IPS DF 19.7 (cell line): ENCODE measurements around the gene ZRSR2.

ENCODE experiments used
- DNase-seq: peaks from one replicate; pipeline ENCODE4 v3.0.0-alpha.2; 2013; ENCODE audit warnings: low read depth, low spot score

Gene ZRSR2

GRCh38 chrX:15853586-15854079 is 63.3 kb downstream of the ZRSR2 start:
- no peak for DNase-seq

DNA sequence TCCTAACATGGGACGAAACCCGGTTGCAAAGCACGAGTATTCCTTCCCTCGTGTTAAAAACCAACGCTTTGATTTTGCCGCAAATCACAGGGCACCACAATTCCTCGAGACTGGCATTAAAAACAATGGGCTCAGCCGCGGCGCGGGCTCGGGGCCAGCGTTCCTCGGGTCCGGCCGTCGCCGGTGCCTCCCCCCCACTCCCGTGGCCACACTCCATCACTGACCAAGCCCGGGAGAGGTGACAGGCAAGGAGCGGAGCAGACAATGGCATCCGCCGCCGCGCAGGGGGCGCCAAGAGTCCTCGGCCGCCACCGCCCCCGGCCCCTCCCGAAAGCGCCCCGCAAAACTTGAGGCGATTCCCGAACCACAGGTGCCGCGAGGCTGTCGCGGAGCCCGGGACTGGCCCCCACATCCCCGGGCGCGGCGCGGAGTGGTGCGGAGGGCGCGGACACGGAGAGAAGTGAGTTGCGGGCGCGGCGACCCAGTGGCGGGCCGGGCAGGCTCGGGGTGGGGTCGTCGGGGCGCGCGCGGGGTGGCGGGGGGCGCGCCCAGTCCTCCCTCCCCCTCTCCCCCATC is 63.9 kb downstream of the ZRSR2 start:
- DNase-seq, result no peak

DNA sequence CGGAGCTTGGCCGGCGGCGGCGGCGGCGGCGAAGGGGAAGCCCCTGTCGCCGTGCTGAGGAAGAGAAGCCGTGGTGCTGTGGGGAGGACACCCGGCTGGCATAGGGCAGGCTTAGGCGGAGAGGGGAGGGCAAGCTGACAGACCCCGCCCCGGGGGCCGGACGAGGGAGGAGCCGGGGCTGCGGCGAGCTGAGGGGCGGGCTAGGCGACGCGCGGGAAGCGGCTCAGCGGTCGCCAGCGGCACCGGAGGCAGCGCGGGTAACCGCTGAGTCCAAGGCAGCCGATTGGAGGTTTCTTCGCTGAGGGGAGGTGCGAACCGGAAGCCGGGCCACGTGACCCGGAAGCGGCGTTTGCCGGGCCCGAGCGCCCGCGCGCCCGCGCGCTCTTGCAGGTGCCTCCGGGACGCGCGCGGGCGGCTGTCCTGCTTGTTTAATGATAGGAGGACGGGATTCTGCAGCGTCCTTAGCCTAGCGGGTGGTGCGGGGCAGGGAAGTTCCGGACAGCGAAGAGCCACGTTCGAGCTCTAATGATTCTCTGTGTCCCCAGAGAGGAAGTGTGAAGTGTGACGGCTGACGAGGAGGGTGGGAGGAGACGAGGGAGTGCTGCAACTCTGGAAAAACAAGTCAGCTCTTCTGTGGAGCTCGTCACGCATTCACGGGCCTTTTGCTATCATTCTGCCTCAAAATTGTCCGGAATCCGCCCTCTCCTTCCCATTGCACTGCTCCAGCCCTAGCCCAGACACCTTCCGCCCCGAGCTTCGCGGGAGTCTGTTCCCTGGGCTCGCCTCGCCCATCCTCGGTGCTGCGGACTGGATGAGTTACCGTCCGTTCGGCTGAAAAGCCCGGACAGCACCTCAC is 64.7 kb downstream of the ZRSR2 start, which contains the start of gene AP1S2:
TSS of gene AP1S2 (minus strand) at position 102 of the 856 bp plus-strand sequence. CDS start 2,289 bp downstream, outside the sequence.
- DNase-seq, result no peak

DNA sequence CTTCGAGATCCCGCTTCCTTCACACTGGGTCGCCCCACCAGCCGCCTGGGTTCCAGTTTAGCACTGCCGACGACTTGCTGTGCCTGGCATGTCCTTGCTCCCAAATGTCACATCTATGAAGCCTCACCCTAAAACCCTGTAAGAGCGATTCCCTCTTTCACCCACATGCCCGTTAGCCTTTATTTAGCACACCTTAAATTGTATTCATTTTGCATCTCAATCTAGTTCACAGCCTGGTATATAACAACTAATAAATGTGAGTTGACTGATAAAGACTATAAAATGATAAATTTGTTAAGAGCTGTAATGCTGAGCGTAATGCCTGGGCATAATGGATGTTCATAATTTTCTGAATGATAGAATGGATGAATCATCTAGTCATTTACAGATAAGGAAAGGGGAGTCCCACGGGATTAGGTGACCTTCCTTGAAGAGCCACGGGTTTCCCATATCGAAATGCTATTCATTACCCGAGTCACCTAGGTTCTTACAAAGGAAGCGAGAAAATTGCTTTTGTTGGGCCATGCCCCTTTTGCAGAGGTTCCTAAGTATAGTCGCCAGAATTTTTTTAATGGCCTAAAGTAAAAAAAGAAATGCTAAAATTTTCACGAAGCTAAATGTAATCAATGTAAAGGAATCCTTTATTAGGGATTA is 65.4 kb downstream of the ZRSR2 start:
- DNase-seq, result no peak

- DNase-seq, result no peak
Measured at GRCh38 chrX:15856222-15856587, 65.9 kb downstream of the ZRSR2 start.

DNA sequence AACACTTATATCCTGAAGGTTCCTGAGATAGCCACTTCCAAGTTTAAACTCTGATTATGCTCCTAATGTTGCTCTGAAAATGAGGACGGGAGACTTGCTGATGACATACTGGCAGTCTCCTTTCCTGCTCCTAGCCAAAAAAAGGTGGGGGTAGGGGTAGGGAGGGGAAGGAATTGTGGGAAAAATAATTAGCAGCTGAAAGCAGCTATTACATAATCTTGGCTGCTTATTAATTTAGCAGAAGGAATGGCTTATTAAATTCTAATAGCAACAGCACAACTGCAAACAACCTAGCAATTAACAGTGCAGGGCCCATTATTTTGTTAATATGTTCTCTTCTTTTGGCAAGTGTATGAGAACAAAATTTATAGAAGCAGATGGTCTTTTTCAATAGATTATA is 66.4 kb downstream of the ZRSR2 start:
- DNase-seq, result no peak

DNA sequence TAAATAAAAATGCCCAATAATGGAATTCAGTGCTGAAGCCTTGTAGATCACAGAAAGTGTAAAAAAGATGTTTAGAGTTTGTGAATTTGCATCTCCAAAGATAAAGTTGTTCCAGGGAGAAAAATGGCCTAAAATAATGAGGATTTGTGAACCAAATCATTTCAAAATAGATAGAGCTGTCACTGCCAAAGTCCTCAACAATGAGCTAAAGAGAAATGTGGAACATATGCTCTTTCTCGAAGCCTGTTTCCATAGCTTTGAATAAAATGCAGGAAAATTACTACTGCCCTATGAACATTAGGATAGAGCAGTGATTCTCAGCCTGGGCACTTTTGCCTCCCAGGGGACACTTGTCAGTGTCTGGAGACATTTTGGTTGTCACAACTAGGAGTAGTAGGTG is 67.8 kb downstream of the ZRSR2 start:
- DNase-seq, result no peak

DNA sequence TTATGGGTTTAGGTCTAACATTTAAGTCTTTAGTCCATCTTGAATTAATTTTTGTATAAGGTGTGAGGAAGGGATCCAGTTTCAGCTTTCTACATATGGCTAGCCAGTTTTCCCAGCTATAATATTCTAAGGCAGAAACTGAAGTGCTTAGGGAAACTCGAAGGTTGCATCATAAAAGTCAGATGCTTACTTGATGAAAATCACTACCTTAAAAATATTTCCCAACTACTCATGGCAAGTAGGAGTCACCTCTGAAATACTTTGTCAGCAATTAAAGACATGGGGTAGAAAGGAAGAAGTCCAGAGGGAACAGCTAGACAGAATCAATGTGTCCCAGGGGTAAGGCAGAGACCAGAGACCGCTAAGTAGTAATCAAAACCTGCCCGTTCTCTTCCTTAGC is 70.6 kb downstream of the ZRSR2 start:
- no peak for DNase-seq

DNA sequence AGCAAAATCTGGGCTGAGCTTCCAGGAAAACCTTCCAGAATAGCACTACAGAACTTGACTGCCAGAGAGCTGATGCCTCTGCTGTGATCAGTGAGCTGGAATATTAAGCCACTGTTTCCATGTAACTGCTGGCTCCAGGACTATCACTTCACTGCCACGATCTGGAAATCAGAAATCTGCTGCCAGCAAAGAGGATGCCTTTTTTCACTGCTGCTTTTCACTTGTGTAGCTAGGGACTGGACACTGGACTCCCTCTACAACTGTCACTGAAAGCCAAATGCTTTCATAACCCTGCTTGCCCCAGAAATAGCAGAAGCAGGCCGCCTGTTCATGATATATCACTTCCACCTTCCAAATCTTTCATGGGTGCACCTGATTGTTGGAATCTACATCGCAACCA is 73.7 kb downstream of the ZRSR2 start:
- no peak for DNase-seq

GRCh38 chrX:15864629-15865028 is 74.3 kb downstream of the ZRSR2 start:
- DNase-seq, result no peak

DNA sequence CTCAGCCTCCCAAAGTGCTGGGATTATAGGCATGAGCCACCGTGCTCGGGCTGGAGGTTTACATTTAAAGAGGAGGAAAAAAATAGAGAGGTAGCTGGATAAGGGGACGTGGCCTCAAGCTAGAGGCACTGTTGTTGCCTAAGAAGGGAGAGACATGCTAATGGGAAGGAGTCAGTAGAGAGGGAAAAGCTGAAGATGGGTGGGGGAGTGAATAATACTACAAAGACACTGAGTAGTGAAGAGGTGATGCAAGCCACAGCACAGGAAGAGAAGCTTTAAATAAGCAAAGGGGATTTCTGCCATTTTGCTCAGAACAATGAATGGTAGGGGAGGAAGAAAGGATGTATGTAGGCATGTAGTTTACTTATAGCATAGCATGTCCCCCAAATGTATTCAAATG is 75.9 kb downstream of the ZRSR2 start:
- DNase-seq, result no peak

DNA sequence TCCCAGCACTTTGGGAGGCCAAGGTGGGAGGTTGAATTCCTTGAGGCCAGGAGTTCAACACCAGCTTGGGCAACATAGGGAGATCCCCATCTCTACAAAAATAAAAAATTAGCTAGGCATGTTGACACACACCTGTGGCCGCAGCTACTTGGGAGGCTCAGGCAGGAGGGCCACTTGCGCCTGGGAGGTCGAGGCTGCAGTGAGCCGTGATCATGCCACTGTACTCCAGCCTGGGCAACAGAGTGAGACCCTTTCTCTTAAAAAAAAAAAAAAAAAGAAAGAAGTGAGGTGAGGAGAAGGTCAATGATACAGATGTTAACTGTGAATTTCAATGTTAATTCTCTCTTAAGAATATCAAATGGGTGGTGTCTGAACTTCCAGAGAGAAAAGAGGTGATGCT is 79.4 kb downstream of the ZRSR2 start:
- DNase-seq, result no peak

DNA sequence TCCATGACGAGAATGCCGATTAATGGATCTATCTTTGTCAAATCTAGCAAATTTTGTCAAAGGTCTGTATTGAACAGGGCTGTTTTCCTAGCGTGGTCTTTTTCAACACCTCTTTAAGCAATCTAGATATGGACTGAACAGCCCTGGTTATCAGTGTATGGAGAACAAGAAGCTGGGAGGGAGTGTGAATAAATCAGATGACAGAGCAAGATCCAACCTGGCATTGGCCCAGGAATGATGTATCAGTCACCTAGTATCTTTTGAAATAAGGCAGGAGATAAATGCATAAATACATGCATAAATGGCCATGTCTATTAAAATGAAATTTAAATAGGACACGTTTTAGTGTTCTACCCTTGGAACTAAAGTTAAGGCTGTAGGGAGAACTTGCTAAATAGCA is 80.0 kb downstream of the ZRSR2 start:
- DNase-seq, result no peak
